Keratinocyte (primary cell): ENCODE measurements around the gene RHBDD3. TPM values are rescaled to one million over a fixed set of nuclear protein-coding genes. Genes with fewer than 3 reads are reported as not detected.

ENCODE experiments used
- DNase-seq: peaks from one replicate; pipeline ENCODE4 v3.0.0-alpha.2; 2011; ENCODE audit warnings: low read depth, missing footprints, low spot score
- FAIRE-seq: peaks from 2 replicates; lab custom pipeline; 2011; peaks lifted over from hg19 to GRCh38; lab: Jason Lieb, UNC
- H2AFZ ChIP-seq: 2 replicates; pipeline ENCODE4 v1.6.0; 2012; ENCODE audit warnings: low read length, control low read depth, inconsistent platforms; ENCODE audit not compliant: control insufficient read depth
- H3K27ac ChIP-seq: 2 replicates; pipeline ENCODE4 v1.5.1; 2011; ENCODE audit warnings: low read length; ENCODE audit not compliant: control insufficient read depth, insufficient read depth
- H3K27me3 ChIP-seq: 3 replicates; pipeline ENCODE4 v1.6.0; 2011; ENCODE audit warnings: low read length; ENCODE audit not compliant: control insufficient read depth, insufficient read depth; ENCODE audit errors: extremely low read depth
- H3K36me3 ChIP-seq, 2 experiments: 2 replicates in 1 of 2; 3 replicates in 1 of 2; pipeline ENCODE4 v1.5.1; 2011; ENCODE audit warnings: low read length in 2 of 2, mild to moderate bottlenecking in 1 of 2; ENCODE audit not compliant: control insufficient read depth in 2 of 2, insufficient read depth in 2 of 2; ENCODE audit errors: extremely low read depth in 1 of 2
- H3K4me1 ChIP-seq: 3 replicates; pipeline ENCODE4 v1.5.1; 2011; ENCODE audit warnings: low read length; ENCODE audit not compliant: control insufficient read depth, insufficient read depth; ENCODE audit errors: extremely low read depth
- H3K4me2 ChIP-seq: 3 replicates; pipeline ENCODE4 v1.6.0; 2011; ENCODE audit warnings: low read depth, low read length; ENCODE audit not compliant: control insufficient read depth, insufficient read depth; ENCODE audit errors: extremely low read depth
- H3K4me3 ChIP-seq, 3 experiments: fragments of 200-600 bp in 1 of 3; sonication (generic) in 1 of 3; 2 replicates in 2 of 3; 3 replicates in 1 of 3; pipeline ENCODE4 v1.5.1; 2011 to 2016; ENCODE audit warnings: low read length in 3 of 3, mild to moderate bottlenecking in 3 of 3, control low read depth in 2 of 3, inconsistent platforms in 1 of 3, low read depth in 1 of 3, mixed read lengths in 1 of 3, mixed run types in 1 of 3, moderate library complexity in 1 of 3; ENCODE audit not compliant: control insufficient read depth in 2 of 3, insufficient read depth in 2 of 3; ENCODE audit errors: extremely low read depth in 1 of 3
- H3K79me2 ChIP-seq: 2 replicates; pipeline ENCODE4 v1.6.0; 2012; ENCODE audit warnings: low read length; ENCODE audit not compliant: control insufficient read depth, insufficient read depth
- H3K9ac ChIP-seq: 3 replicates; pipeline ENCODE4 v1.6.0; 2011; ENCODE audit warnings: low read length; ENCODE audit not compliant: control insufficient read depth, insufficient read depth; ENCODE audit errors: extremely low read depth
- H3K9me1 ChIP-seq: 3 replicates; pipeline ENCODE4 v1.6.0; 2011; ENCODE audit warnings: low read length; ENCODE audit not compliant: control insufficient read depth, insufficient read depth; ENCODE audit errors: extremely low read depth
- H3K9me3 ChIP-seq: 2 replicates; pipeline ENCODE4 v1.5.1; 2012; ENCODE audit warnings: low read depth, low read length; ENCODE audit not compliant: control insufficient read depth
- H4K20me1 ChIP-seq: 3 replicates; pipeline ENCODE4 v1.6.0; 2011; ENCODE audit warnings: low read length; ENCODE audit not compliant: control insufficient read depth, insufficient read depth; ENCODE audit errors: extremely low read depth
- EZH2 ChIP-seq: IDR thresholded peaks from one replicate; pipeline ENCODE4 v1.6.1; 2012; ENCODE audit warnings: inconsistent platforms, mild to moderate bottlenecking, low read length, moderate library complexity
- dilution Hi-C: fragments of 300-500 bp; cut with MboI; formaldehyde crosslinking; loops from one replicate; pipeline ENCODE4 v1.7.0; 2020; ENCODE audit warnings: low sequenced_read_pairs; ENCODE audit not compliant: extremely low pct_ligation_motif_present
- polyA plus RNA-seq, 5 experiments: library from polyadenylated mRNA; depleted of rRNA in 3 of 5; stranded (reverse) in 3 of 5; stranded (forward) in 1 of 5; unstranded in 1 of 5; fragments of >200 nt; gene quantifications; 1 replicate in 1 of 5; 2 replicates in 3 of 5; 3 replicates in 1 of 5; pipeline versions ENCODE4 v1.2.1 to v1.2.3, GENCODE V29; 2011 to 2012; ENCODE audit warnings: missing spikeins in 2 of 5, low read depth in 1 of 5, low replicate concordance in 1 of 5
- TF ChIP-seq, protein P1 (sequence below), 3 experiments: IDR thresholded peaks in 1 of 3; conservative IDR thresholded peaks in 1 of 3; optimal IDR thresholded peaks in 1 of 3; 2 replicates in 2 of 3; 3 replicates in 1 of 3; pipeline versions ENCODE3 to v1.5.1; 2011; ENCODE audit warnings: low read length in 3 of 3, mild to moderate bottlenecking in 3 of 3, moderate library complexity in 2 of 3, control low read depth in 1 of 3, inconsistent platforms in 1 of 3; ENCODE audit not compliant: insufficient read depth in 2 of 3; ENCODE audit errors: extremely low read depth in 1 of 3

The RHBDD3 gene
- polyA plus RNA-seq, 1 donor (not counting 4 experiments of a cell fraction or from before 2014, with no cell fraction given), result 10.3 TPM

DNA sequence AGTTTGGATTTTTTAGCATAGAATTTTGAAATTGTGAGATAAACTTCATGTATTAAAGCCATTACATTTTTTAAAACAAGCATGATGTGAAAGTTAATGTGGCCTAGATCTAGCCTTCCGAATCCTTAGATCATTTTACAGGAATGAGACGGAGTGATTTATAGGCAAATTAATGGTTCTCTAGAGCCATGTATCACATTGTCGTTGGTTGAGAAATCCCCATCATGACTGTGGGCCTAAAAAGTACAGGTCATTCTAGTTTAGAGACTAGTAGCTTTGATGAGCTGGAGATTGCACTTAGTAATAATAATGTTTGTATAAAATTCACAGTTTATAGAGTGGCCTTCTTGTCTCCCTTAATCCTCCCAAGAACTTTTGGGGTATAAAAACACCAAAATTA is 7.4 kb upstream of the RHBDD3 start:
- H3K9me1 ChIP-seq, result peaks cover 2% of the 10 kb centered on the region
- no peak overlapping the region for H2AFZ ChIP-seq
- H3K4me3 ChIP-seq, result no peak overlapping the region
- DNase-seq (no peak), FAIRE-seq (no peak)
- H3K4me2 ChIP-seq, result no peak overlapping the region
- H3K4me1 ChIP-seq, result peaks cover 9% of the 10 kb centered on the region
- dilution Hi-C loops, result no loop called here
- H3K36me3 ChIP-seq, result peaks cover 37 to 49% of the 10 kb centered on the region in 2 experiments
- H3K9me3 ChIP-seq, result no peaks in the 10 kb centered on the region
- H3K9ac ChIP-seq, result no peak overlapping the region
- H4K20me1 ChIP-seq, result peaks cover 48% of the 10 kb centered on the region
- peaks cover 96% of the 10 kb centered on the region for H3K79me2 ChIP-seq
- no peak overlapping the region for H3K27ac ChIP-seq
- TF ChIP-seq, protein P1, sequence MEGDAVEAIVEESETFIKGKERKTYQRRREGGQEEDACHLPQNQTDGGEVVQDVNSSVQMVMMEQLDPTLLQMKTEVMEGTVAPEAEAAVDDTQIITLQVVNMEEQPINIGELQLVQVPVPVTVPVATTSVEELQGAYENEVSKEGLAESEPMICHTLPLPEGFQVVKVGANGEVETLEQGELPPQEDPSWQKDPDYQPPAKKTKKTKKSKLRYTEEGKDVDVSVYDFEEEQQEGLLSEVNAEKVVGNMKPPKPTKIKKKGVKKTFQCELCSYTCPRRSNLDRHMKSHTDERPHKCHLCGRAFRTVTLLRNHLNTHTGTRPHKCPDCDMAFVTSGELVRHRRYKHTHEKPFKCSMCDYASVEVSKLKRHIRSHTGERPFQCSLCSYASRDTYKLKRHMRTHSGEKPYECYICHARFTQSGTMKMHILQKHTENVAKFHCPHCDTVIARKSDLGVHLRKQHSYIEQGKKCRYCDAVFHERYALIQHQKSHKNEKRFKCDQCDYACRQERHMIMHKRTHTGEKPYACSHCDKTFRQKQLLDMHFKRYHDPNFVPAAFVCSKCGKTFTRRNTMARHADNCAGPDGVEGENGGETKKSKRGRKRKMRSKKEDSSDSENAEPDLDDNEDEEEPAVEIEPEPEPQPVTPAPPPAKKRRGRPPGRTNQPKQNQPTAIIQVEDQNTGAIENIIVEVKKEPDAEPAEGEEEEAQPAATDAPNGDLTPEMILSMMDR (optimal IDR thresholded peaks at IDR 0.05 in 1 of 3, IDR thresholded peaks at IDR 0.05 in 1 of 3, conservative IDR thresholded peaks at IDR 0.05 in 1 of 3; ENCODE audit: extremely low read depth in 1 of 3, insufficient read depth in 2 of 3, low read length in 3 of 3), result no peak
- TF ChIP-seq EZH2, result no peak
- H3K27me3 ChIP-seq, result no peaks in the 10 kb centered on the region

DNA sequence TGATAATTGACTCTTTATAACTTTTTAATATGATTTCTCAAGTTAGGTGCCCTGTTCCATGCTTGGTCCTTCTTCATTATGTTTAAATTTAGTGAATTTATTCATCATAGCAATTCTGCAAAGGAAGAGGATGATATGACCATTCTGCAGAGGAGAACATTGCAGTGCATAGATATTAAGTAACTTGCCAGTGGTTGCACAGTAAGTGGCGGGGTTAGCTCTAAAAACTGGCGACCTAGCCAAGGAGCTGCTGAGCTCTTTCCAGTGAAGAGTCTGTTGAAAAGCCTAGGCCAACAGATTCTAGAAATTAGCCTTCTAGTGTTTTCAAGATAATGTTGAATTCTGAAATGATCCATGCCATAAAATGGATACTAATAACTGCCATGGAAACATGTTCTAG is 4.8 kb upstream of the RHBDD3 start:
- Histone ChIP-seq H3K4me3 (no peak overlapping the region), H3K9me1 (peaks cover 2% of the 10 kb centered on the region), H3K9me3 (no peaks in the 10 kb centered on the region), H3K9ac (no peak overlapping the region), H3K27ac (no peak overlapping the region), H3K79me2 (peaks cover 96% of the 10 kb centered on the region), H3K4me1 (peaks cover 15% of the 10 kb centered on the region), H4K20me1 (peaks cover 52% of the 10 kb centered on the region), H3K36me3 (peaks cover 24 to 45% of the 10 kb centered on the region in 2 experiments), H2AFZ (no peak overlapping the region), H3K27me3 (no peaks in the 10 kb centered on the region), H3K4me2 (no peak overlapping the region)
- dilution Hi-C loops, result no loop called here
- FAIRE-seq (no peak), DNase-seq (no peak)
- no peak for TF ChIP-seq EZH2
- TF ChIP-seq, protein P1 (optimal IDR thresholded peaks at IDR 0.05 in 1 of 3, IDR thresholded peaks at IDR 0.05 in 1 of 3, conservative IDR thresholded peaks at IDR 0.05 in 1 of 3; ENCODE audit: extremely low read depth in 1 of 3, insufficient read depth in 2 of 3, low read length in 3 of 3), result no peak
